ENCODE data around the gene ITIH4. TPM values are rescaled to one million over a fixed set of nuclear protein-coding genes. Genes with fewer than 3 reads are reported as not detected.
A peak's percentile ranks its signal among the peaks of the same experiment; 100 is the strongest.

Gene ITIH4
- total RNA-seq, 1 donor from 2014 or later: 14.0 TPM

DNA sequence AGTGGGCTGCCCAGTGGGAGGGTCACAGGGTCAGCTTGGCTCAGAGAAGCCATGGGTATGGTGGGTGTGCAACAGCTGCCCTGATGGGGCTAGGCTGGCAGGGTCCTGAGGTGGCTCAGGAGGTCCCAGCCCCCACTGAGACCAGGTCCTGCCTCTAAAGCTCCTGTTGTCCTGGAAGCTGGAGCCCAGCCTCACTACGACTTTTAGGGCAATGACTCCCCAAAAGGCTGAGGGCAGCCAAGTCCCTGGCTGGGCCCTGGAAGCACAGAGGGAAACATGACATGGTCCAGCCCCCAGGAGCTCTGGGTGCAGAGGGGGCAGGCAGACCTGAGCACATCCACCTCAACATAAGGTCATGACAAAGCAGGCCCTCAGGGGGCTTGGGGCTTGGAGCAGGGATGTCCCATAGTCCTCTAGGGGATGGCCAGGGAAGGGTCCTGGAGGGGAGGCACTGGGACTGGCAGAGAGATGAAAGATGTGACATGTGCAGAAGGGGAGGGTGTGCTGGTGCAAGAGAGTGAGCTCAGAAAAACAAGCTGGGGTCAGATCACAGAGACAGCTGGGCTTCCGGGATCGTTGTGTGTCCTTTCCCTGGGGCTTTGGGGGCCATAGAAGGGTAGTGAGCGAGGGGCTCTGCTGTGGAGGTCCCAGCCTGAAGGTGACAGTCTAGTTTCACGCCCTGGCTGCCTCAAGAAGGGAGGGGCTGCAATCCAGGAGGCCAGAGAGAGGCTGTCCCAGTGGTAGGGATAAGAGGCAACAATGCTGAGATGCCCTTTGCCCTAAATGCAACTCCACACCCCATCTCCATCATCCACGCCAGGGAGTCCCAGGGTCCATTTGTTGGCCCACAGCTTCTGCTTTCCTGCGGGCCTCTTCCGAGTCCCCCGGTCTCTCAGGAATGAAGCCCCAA is 36.5 kb downstream of the ITIH4 start:
- no peak for DNase-seq (ENCODE audit: extremely low spot score, unreplicated experiment)
- no peak overlapping the region for H3K27ac Mint-ChIP-seq
- peaks cover 8% of the 10 kb centered on the region for H3K4me1 Mint-ChIP-seq (ENCODE audit: unreplicated experiment)
- H3K36me3 Mint-ChIP-seq: no peaks in the 10 kb centered on the region
- no peak for TF ChIP-seq CTCF (conservative IDR thresholded peaks at IDR 0.05)
- peaks cover under 1% of the 10 kb centered on the region for H3K27me3 Mint-ChIP-seq
- no peaks in the 10 kb centered on the region for H3K9me3 Mint-ChIP-seq
- no peak overlapping the region for H3K4me3 Mint-ChIP-seq

GRCh38 chr3:52792961-52793695 is 37.3 kb downstream of the ITIH4 start:
- Mint-ChIP-seq H3K4me1 (ENCODE audit: unreplicated experiment) (peaks cover 8% of the 10 kb centered on the region), H3K4me3 (no peak overlapping the region), H3K36me3 (no peaks in the 10 kb centered on the region), H3K27ac (no peak overlapping the region), H3K27me3 (peaks cover 2% of the 10 kb centered on the region), H3K9me3 (no peaks in the 10 kb centered on the region)
- TF ChIP-seq CTCF (conservative IDR thresholded peaks at IDR 0.05): no peak
- DNase-seq (ENCODE audit: extremely low spot score, unreplicated experiment): no peak

DNA sequence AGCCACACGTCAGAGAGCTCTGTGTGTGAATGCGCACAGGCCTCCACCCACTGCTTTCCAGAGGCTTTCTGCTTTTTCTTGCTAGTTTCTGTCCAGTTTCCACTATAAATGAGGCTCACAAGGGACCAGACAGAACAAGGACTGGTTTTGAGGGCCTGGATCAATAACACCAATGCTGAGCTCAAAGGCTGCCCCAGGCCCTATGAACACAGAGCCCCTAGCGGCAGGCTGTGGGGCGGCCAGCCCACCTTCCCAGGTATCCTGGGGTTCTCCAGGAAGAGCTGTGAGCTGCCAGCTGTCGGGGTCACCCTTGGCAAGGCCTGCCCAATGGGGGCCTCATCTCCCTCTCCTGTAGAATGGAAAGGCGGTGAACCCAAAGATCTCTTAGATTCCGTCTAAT is 38.1 kb downstream of the ITIH4 start:
- peaks cover 2% of the 10 kb centered on the region for H3K27me3 Mint-ChIP-seq
- H3K9me3 Mint-ChIP-seq: no peaks in the 10 kb centered on the region
- H3K27ac Mint-ChIP-seq: no peak overlapping the region
- H3K36me3 Mint-ChIP-seq: no peaks in the 10 kb centered on the region
- no peak overlapping the region for H3K4me3 Mint-ChIP-seq
- peaks cover 8% of the 10 kb centered on the region for H3K4me1 Mint-ChIP-seq (ENCODE audit: unreplicated experiment)
- no peak for DNase-seq (ENCODE audit: extremely low spot score, unreplicated experiment)
- peak; percentile 51 for TF ChIP-seq CTCF (conservative IDR thresholded peaks at IDR 0.05)

DNA sequence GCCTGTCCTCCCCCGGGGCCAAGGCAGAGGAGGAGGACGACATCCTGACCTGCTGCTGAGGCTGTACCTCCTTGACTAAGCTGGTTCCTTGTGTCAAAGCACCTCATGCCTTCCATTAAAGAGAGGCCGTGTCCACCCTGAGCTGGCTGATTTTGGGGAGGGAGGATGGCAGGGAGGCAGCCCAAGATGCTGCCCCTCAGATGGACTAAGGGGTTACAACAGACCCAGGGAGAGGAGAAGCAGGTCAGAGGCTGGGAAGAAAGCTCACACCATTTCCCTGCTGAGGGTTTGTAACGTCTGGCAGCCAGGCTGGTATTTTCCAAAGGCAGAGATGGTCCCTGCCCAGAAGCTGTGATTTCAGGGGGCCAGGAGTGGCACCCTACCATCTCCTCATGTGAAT is 38.5 kb downstream of the ITIH4 start:
- Mint-ChIP-seq H3K4me3 (no peak overlapping the region), H3K9me3 (no peaks in the 10 kb centered on the region), H3K36me3 (no peaks in the 10 kb centered on the region)

DNA sequence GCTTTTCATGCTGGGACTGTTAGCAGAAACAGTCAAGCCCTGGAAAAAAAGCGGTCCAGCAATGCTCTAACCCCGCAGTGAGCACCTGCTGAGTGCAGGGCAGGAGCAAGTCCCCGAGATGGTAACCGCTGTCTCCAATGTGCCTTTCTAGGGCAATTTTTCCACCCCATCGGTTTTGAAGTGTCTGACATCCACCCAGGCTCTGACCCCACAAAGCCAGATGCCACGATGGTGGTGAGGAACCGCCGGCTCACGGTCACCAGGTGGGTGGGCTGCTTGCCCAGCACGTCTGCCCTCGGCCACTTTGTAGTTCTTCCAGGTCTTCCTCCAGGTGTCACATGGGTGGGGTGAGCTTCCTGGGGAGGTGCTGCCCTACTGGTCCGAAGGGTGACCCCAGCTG is 39.1 kb downstream of the ITIH4 start:
- Mint-ChIP-seq H3K36me3 (no peaks in the 10 kb centered on the region), H3K4me3 (no peak overlapping the region), H3K27ac (no peak overlapping the region), H3K27me3 (peaks cover 2% of the 10 kb centered on the region), H3K9me3 (no peaks in the 10 kb centered on the region), H3K4me1 (ENCODE audit: unreplicated experiment) (peaks cover 8% of the 10 kb centered on the region)
- DNase-seq (ENCODE audit: extremely low spot score, unreplicated experiment): no peak
- TF ChIP-seq CTCF (conservative IDR thresholded peaks at IDR 0.05): no peak

More for the DNA sequence above, 38.5 kb downstream of the ITIH4 start:
- Mint-ChIP-seq H3K27ac (no peak overlapping the region), H3K27me3 (peaks cover 2% of the 10 kb centered on the region), H3K4me1 (ENCODE audit: unreplicated experiment) (peaks cover 8% of the 10 kb centered on the region)
- no peak for DNase-seq (ENCODE audit: extremely low spot score, unreplicated experiment)
- no peak for TF ChIP-seq CTCF (conservative IDR thresholded peaks at IDR 0.05)

Measured in type B pancreatic cell (in vitro differentiated cells).